Vagina (tissue), 2 donors: ENCODE results near the gene BCL11A. TPM values are rescaled to one million over a fixed set of nuclear protein-coding genes. Genes with fewer than 3 reads are reported as not detected.

Experiments used
- DNase-seq, 2 donors: peaks; one replicate each; pipeline ENCODE4 v3.0.0-alpha.2; 2017; ENCODE audit errors: extremely low spot score in 2 of 2
- H3K27ac ChIP-seq: fragments of 200-600 bp; sonication (generic); one replicate; pipeline ENCODE4 v1.5.1; 2019
- H3K27me3 ChIP-seq: fragments of 200-600 bp; sonication (generic); one replicate; pipeline ENCODE4 v1.5.1; 2019
- H3K36me3 ChIP-seq, 2 donors: fragments of 200-600 bp; sonication (generic); one replicate each; pipeline ENCODE4 v1.5.1; 2017 to 2019
- H3K4me1 ChIP-seq: fragments of 200-600 bp; sonication (generic); one replicate; pipeline ENCODE4 v1.5.1; 2019
- H3K4me3 ChIP-seq, 2 donors: fragments of 200-600 bp; sonication (generic); 1 replicate in 1 of 2; 2 replicates in 1 of 2; pipeline ENCODE4 v1.5.1; 2016 to 2019
- H3K9me3 ChIP-seq: fragments of 200-600 bp; sonication (generic); one replicate; pipeline ENCODE4 v1.5.1; 2019
- POLR2A ChIP-seq, 2 donors: fragments of 450-650 bp; IDR thresholded peaks; one replicate each; pipeline ENCODE4 v1.6.1; 2017; ENCODE audit warnings: antibody characterized with exemption in 2 of 2, mild to moderate bottlenecking in 2 of 2, moderate library complexity in 2 of 2
- POLR2AphosphoS5 ChIP-seq, 2 donors: sonication (generic); formaldehyde crosslinking; IDR thresholded peaks; one replicate each; pipeline ENCODE4 v1.9.0; 2017; ENCODE audit warnings: antibody characterized with exemption in 2 of 2, mild to moderate bottlenecking in 2 of 2, low read depth in 1 of 2; ENCODE audit not compliant: insufficient read depth in 1 of 2
- intact Hi-C: fragments of 100-400 bp; cut with DNase I; formaldehyde crosslinking; loops from one replicate; pipeline ENCODE4 v1.15.1; 2023
- total RNA-seq: library from RNA; depleted of rRNA; stranded (reverse); fragments of >200 nt; gene quantifications from one replicate; pipeline ENCODE4 v1.2.3, GENCODE V29; 2016
- TF ChIP-seq, protein P1 (sequence below), 3 experiments: fragments of 450-650 bp in 2 of 3; fragments of 200-600 bp in 1 of 3; sonication (generic) in 1 of 3; IDR thresholded peaks; one replicate each; pipeline ENCODE4 v1.5.1; 2017 to 2019; ENCODE audit warnings: antibody characterized with exemption in 3 of 3, mild to moderate bottlenecking in 2 of 3, moderate library complexity in 2 of 3

Gene BCL11A
- total RNA-seq, 1 donor from 2014 or later, result 48.4 TPM

GRCh38 chr2:60440079-60440766, 113.2 kb downstream of the BCL11A start:
- intact Hi-C loops, result no loop called here

DNA sequence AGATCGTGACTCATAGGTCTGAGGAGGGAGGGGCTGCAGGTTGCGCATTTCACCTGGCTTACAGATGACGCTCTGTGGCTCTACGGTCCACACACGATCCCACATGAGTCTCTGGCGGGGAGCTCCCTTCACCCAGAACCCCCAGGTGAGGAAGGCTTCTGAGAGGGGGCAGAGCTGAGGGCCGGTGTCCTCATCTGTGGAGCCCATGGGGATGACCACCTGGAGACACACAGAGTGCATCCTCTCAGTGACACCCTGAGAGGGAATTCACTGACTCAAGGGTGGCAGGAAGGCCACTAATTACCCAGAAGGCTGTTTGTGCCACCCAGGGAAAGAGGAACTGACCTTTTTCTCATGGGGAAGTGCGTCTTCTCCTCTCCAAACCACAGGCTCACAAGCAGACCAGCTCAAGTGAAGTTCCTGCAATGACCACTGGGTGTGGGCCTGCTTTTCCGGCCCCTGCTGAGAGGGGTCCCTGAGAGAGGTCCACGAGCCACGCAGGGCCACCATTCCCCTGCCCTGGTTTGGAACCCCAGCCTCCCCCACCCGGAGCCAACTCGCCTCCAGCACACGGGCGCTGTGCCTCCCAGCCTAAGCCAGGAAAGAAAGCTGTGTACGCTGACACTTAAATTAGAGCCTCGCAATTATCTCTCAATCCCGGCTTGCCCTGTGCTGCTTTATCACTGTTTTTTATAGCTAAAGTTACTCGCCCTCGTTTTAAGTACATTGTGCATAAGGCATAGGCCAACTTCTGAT, 114.1 kb downstream of the BCL11A start:
- TF ChIP-seq POLR2AphosphoS5 (IDR thresholded peaks at IDR 0.05; ENCODE audit: insufficient read depth in 1 of 2, low read depth in 1 of 2), result no peak
- TF ChIP-seq, protein P1, sequence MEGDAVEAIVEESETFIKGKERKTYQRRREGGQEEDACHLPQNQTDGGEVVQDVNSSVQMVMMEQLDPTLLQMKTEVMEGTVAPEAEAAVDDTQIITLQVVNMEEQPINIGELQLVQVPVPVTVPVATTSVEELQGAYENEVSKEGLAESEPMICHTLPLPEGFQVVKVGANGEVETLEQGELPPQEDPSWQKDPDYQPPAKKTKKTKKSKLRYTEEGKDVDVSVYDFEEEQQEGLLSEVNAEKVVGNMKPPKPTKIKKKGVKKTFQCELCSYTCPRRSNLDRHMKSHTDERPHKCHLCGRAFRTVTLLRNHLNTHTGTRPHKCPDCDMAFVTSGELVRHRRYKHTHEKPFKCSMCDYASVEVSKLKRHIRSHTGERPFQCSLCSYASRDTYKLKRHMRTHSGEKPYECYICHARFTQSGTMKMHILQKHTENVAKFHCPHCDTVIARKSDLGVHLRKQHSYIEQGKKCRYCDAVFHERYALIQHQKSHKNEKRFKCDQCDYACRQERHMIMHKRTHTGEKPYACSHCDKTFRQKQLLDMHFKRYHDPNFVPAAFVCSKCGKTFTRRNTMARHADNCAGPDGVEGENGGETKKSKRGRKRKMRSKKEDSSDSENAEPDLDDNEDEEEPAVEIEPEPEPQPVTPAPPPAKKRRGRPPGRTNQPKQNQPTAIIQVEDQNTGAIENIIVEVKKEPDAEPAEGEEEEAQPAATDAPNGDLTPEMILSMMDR (IDR thresholded peaks at IDR 0.05), result peak in 1 of 3 experiments; percentile 24
- intact Hi-C loops, result no loop called here
- Histone ChIP-seq H3K27me3 (no peaks in the 10 kb centered on the region), H3K36me3 (no peaks in the 10 kb centered on the region), H3K4me3 (no peak overlapping the region), H3K27ac (no peak overlapping the region), H3K9me3 (no peaks in the 10 kb centered on the region), H3K4me1 (no peaks in the 10 kb centered on the region)
- no peak for DNase-seq

More at GRCh38 chr2:60440079-60440766, 113.2 kb downstream of the BCL11A start:
- no peaks in the 10 kb centered on the region for H3K27me3 ChIP-seq
- no peaks in the 10 kb centered on the region for H3K4me1 ChIP-seq
- no peak overlapping the region for H3K27ac ChIP-seq
- no peak for TF ChIP-seq POLR2AphosphoS5 (IDR thresholded peaks at IDR 0.05; ENCODE audit: insufficient read depth in 1 of 2, low read depth in 1 of 2)
- TF ChIP-seq POLR2A (IDR thresholded peaks at IDR 0.05), result no peak
- TF ChIP-seq, protein P1 (IDR thresholded peaks at IDR 0.05), result no peak
- no peaks in the 10 kb centered on the region for H3K9me3 ChIP-seq
- no peak for DNase-seq
- no peak overlapping the region for H3K4me3 ChIP-seq
- H3K36me3 ChIP-seq, result no peaks in the 10 kb centered on the region

DNA sequence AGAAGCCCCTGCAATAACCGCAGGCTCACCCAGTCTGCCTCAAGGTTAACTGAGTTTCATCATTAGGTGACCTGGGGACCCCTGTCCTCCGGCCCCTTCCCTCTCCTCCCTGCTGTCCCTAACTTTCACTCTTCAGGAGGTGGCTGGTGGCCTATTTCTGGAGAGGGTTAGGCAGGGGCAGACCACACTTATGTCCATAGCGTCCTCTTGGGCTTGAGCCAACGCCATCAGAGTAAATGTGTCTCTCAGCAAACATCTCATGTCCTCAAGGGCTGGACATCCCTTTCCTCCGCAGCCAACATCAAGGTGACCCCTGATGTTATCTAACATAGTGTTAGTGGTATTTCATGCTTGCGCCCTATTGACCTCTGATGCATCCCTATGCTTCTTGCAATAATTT, 114.8 kb downstream of the BCL11A start:
- no peak overlapping the region for H3K27ac ChIP-seq
- no peak for DNase-seq
- intact Hi-C loops, result no loop called here
- H3K4me1 ChIP-seq, result no peaks in the 10 kb centered on the region
- H3K36me3 ChIP-seq, result no peaks in the 10 kb centered on the region
- no peak for TF ChIP-seq POLR2AphosphoS5 (IDR thresholded peaks at IDR 0.05; ENCODE audit: insufficient read depth in 1 of 2, low read depth in 1 of 2)
- TF ChIP-seq, protein P1 (IDR thresholded peaks at IDR 0.05), result no peak
- no peaks in the 10 kb centered on the region for H3K9me3 ChIP-seq
- H3K4me3 ChIP-seq, result no peak overlapping the region
- no peaks in the 10 kb centered on the region for H3K27me3 ChIP-seq

- intact Hi-C loops, result no loop called here
These were observed 115.3 kb downstream of the BCL11A start for GRCh38 chr2:60438131-60438530.

More at GRCh38 chr2:60438131-60438530, 115.3 kb downstream of the BCL11A start:
- no peak overlapping the region for H3K4me3 ChIP-seq
- H3K36me3 ChIP-seq, result no peaks in the 10 kb centered on the region
- no peaks in the 10 kb centered on the region for H3K27me3 ChIP-seq
- H3K9me3 ChIP-seq, result no peaks in the 10 kb centered on the region
- DNase-seq, result no peak
- TF ChIP-seq, protein P1 (IDR thresholded peaks at IDR 0.05), result no peak
- TF ChIP-seq POLR2A (IDR thresholded peaks at IDR 0.05), result no peak
- no peak for TF ChIP-seq POLR2AphosphoS5 (IDR thresholded peaks at IDR 0.05; ENCODE audit: insufficient read depth in 1 of 2, low read depth in 1 of 2)
- no peaks in the 10 kb centered on the region for H3K4me1 ChIP-seq
- no peak overlapping the region for H3K27ac ChIP-seq
